Measurements from ENCODE around the gene KDM4D. TPM values are rescaled to one million over a fixed set of nuclear protein-coding genes. Genes with fewer than 3 reads are reported as not detected.

The KDM4D gene
- total RNA-seq (10 to 100 TPM; 43.9 to 44.2 TPM), polyA plus RNA-seq (ENCODE audit: insufficient read depth, low read depth, low replicate concordance) (96.1 TPM)
- long read RNA-seq, donor 1, partial matches to known transcripts = 0 of 5 reads
- long read RNA-seq, donor 1, other reads (novel, unspliced or antisense) = 0 of 5 reads
- long read RNA-seq, donor 2, transcript KDM4D-203 (1 exons, 2,191 nt) = major isoform, 6 of 7 reads
- long read RNA-seq, donor 2, partial matches to known transcripts = 0 of 7 reads
- long read RNA-seq, donor 2, other reads (novel, unspliced or antisense) = 0 of 7 reads

DNA sequence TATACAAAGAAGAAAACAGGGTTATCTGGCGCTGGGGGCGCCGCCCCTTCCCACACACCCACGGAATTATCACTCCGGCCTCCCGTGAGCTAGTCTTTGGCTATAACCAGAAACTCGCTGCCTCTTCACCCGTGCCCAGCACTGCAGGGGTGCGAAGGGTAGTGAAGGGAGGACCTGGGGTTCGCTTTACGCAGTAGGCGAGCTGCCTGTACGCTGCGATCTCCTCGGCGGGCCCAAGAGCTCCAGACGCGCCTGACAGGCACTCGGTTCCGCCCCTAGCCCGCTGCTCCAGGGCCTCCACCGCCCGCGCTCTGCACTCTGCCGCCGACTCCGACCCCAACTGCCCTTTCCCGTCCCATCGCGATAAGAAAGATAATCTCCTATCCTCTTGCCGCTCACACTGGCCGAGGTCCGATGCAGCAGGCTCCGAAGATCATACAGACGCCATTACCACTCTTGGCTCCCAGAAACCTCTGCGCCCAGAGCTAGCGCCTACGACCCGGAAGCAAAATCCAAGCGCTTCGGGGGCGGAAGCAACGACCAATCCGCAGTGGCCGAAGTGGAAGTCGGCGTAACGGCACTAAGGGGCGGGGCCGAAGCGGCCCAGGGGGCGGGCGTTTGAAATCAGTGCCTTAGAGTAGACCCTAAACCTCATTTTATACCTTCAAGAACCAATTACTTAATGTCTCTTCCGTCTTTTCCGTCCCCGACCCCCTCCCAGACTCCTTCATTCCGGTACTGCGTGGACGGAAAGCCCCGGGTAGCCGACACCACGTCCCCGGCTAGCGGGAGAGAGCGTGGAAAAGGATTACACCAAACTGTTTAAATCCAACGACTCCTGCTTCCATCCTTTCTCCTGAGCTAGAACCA, at the start of gene KDM4D, which contains the start of gene CWC15:
Gene KDM4D, plus strand, starts transcription at position 611 of the 870 bp plus-strand sequence. CDS start 23,664 bp downstream, outside the sequence.
Gene CWC15, minus strand, starts transcription at position 458 of the 870 bp plus-strand sequence. CDS start 1,371 bp downstream, outside the sequence.
- DNase-seq = peak; percentile 97
- no peak for TF ChIP-seq POLR2A (IDR thresholded peaks at IDR 0.05)
- TF ChIP-seq, protein P1, sequence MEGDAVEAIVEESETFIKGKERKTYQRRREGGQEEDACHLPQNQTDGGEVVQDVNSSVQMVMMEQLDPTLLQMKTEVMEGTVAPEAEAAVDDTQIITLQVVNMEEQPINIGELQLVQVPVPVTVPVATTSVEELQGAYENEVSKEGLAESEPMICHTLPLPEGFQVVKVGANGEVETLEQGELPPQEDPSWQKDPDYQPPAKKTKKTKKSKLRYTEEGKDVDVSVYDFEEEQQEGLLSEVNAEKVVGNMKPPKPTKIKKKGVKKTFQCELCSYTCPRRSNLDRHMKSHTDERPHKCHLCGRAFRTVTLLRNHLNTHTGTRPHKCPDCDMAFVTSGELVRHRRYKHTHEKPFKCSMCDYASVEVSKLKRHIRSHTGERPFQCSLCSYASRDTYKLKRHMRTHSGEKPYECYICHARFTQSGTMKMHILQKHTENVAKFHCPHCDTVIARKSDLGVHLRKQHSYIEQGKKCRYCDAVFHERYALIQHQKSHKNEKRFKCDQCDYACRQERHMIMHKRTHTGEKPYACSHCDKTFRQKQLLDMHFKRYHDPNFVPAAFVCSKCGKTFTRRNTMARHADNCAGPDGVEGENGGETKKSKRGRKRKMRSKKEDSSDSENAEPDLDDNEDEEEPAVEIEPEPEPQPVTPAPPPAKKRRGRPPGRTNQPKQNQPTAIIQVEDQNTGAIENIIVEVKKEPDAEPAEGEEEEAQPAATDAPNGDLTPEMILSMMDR (IDR thresholded peaks at IDR 0.05) = no peak
- Histone ChIP-seq H3K9me3 (no peaks in the 10 kb centered on the region), H3K27ac (peak within 1 kb of the TSS; percentile 85 to 90), H3K36me3 (ENCODE audit: low read depth, missing control alignments) (no peaks in the 10 kb centered on the region), H3K4me1 (peaks cover 7% of the 10 kb centered on the region), H3K27me3 (no peaks in the 10 kb centered on the region), H3K4me3 (peak within 1 kb of the TSS; percentile 85 to 95)
- 0% methylated on average over 52 to 56 of the region's 66 CpGs for WGBS, 2 donors
- intact Hi-C loops (cut with DNase I; ENCODE audit: low total_unique reads) = loop anchor here (5.0 kb wide), 1 partner anchor 351 kb away; no protein-coding TSS in a partner anchor

DNA sequence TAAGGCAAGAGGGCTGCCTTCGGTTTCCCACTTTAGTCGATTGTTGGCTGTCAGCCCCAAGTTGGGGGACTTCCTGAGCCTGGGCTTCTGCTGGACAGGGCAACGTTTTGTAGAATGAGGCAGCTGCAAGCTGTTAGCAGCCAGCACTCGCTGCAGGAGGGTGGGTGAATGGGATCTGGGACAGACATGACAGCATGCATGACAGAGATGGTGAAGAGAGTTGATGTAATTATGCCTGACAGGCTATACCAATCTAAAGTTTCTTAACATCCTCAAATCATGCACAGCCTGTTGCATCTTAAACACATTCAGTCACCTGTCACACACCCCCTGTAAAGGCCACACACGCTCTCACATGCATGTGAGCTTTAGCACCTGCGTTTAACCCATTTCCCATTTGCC, 49.3 kb upstream of the KDM4D start:
- no peak for DNase-seq
- no peak overlapping the region for H3K4me3 ChIP-seq
- 72 to 79% methylated on average over 6 of the region's 6 CpGs for WGBS, 2 donors
- H3K27me3 ChIP-seq = no peaks in the 10 kb centered on the region
- peaks cover 8% of the 10 kb centered on the region for H3K4me1 ChIP-seq
- TF ChIP-seq, protein P1 (IDR thresholded peaks at IDR 0.05) = no peak
- no peak for TF ChIP-seq POLR2A (IDR thresholded peaks at IDR 0.05)
- H3K9me3 ChIP-seq = no peaks in the 10 kb centered on the region
- intact Hi-C loops (cut with DNase I; ENCODE audit: low total_unique reads) = no loop called here
- H3K36me3 ChIP-seq (ENCODE audit: low read depth, missing control alignments) = no peaks in the 10 kb centered on the region
- H3K27ac ChIP-seq = no peak overlapping the region

DNA sequence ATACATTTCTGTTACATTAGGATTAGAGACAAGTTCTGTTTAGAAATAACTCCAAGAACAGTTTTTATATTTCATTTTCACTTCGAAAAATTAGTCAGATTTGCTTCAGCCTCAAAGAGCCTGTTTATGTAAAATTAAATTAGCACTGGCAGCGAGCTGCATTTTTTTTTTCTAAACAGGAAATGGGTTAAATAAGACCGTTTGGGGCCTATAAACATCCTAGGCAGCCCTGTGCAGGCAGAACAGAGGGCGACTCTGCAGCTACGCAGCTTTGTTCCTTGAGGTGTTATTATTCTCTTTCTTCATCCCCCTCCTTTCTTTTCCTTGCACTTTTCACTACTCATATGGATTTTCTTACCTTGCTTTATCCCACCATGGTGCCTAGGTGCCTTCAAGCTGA, 48.9 kb upstream of the KDM4D start:
- DNase-seq = no peak
- H3K27me3 ChIP-seq = no peaks in the 10 kb centered on the region
- 68 to 71% methylated on average over 5 of the region's 5 CpGs for WGBS, 2 donors
- peaks cover 8% of the 10 kb centered on the region for H3K4me1 ChIP-seq
- TF ChIP-seq, protein P1 (IDR thresholded peaks at IDR 0.05) = no peak
- TF ChIP-seq POLR2A (IDR thresholded peaks at IDR 0.05) = no peak
- no peak overlapping the region for H3K4me3 ChIP-seq
- H3K9me3 ChIP-seq = no peaks in the 10 kb centered on the region
- intact Hi-C loops (cut with DNase I; ENCODE audit: low total_unique reads) = no loop called here
- no peaks in the 10 kb centered on the region for H3K36me3 ChIP-seq (ENCODE audit: low read depth, missing control alignments)
- H3K27ac ChIP-seq = no peak overlapping the region

DNA sequence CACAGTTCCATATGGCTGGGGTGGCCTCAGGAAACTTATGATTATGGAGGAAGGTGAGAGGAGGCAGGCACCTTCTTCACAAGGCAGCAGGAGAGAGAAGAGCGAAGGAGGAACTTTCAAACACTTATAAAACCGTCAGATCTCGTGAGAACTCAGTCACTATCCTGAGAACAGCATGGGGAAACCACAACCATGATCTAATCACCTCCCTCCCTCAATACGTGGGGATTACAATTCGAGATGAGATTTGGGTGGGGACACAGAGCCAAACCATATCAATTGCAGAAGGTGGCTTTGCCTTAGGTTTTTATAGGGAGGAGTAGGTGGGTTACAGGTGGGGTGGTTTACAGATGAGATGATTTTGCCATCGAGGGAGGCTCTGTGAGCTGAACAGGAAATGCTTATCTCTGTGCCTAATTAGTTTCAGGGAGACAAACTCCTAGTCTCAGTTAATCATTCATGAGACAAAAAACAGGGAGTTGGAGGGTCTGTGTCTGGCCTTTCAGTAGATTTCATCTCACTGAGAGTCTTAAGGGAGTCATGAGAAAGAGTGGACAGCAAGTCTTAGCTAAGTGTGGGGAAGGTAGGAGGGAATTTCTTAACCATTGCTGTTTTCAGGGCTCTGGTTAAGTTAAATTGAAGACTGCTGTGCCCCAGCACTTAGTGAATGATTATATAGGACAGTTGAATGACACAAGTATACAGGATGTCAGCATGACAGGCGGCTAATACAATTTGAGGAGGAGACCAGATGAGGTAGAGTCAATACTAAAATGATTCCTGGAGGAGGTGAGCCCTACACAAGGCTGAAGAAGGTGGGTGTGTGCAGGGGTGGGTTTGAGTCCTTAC, 47.9 kb upstream of the KDM4D start:
- 63 to 69% methylated on average over 7 of the region's 7 CpGs for WGBS, 2 donors
- no peaks in the 10 kb centered on the region for H3K27me3 ChIP-seq
- no peaks in the 10 kb centered on the region for H3K9me3 ChIP-seq
- TF ChIP-seq, protein P1 (IDR thresholded peaks at IDR 0.05) = no peak
- no peak for TF ChIP-seq POLR2A (IDR thresholded peaks at IDR 0.05)
- no peak overlapping the region for H3K4me3 ChIP-seq
- intact Hi-C loops (cut with DNase I; ENCODE audit: low total_unique reads) = no loop called here
- H3K36me3 ChIP-seq (ENCODE audit: low read depth, missing control alignments) = no peaks in the 10 kb centered on the region
- peaks cover 8% of the 10 kb centered on the region for H3K4me1 ChIP-seq
- H3K27ac ChIP-seq = peak overlapping the region in 1 of 2 donors; percentile 43
- DNase-seq = no peak
